Neural progenitor cell (in vitro differentiated cells): Measurements from ENCODE around the gene SESN3.

Experiments used
- CTCF ChIP-seq: fragments of 200-600 bp; sonication (generic); IDR thresholded peaks from 2 replicates; pipeline ENCODE4 v1.5.1; 2017; ENCODE audit warnings: antibody characterized with exemption, mild to moderate bottlenecking
- EZH2 ChIP-seq: fragments of 200-600 bp; sonication (generic); IDR thresholded peaks from 2 replicates; pipeline ENCODE4 v1.6.1; 2017; ENCODE audit warnings: antibody characterized with exemption, mild to moderate bottlenecking, moderate library complexity
- EZH2phosphoT487 ChIP-seq: fragments of 200-600 bp; sonication (generic); IDR thresholded peaks from 2 replicates; pipeline ENCODE4 v1.6.1; 2017; ENCODE audit warnings: antibody characterized with exemption

GRCh38 chr11:95248666-95249467 is 17.9 kb upstream of the SESN3 start:
- TF ChIP-seq CTCF: no peak
- no peak for TF ChIP-seq EZH2
- TF ChIP-seq EZH2phosphoT487: no peak
